Liver (tissue), 9 donors: ENCODE measurements around the gene TSPO. TPM values are rescaled to one million over a fixed set of nuclear protein-coding genes. Genes with fewer than 3 reads are reported as not detected.

Experiments used
- DNase-seq: peaks from one replicate; pipeline ENCODE4 v3.0.0-alpha.2; 2017; ENCODE audit warnings: low spot score
- H3K27ac ChIP-seq, 2 donors: one replicate each; pipeline ENCODE4 v1.7.0; 2013; ENCODE audit warnings: inconsistent platforms in 2 of 2, low read length in 2 of 2, control low read depth in 1 of 2, low read depth in 1 of 2, mild to moderate bottlenecking in 1 of 2
- H3K27me3 ChIP-seq, 4 donors: one replicate each; pipeline versions ENCODE4 v1.6.1 to v1.7.0; 2013; ENCODE audit warnings: low read length in 3 of 4, inconsistent platforms in 1 of 4, mild to moderate bottlenecking in 1 of 4, moderate library complexity in 1 of 4; ENCODE audit not compliant: control insufficient read depth in 4 of 4, insufficient read depth in 4 of 4
- H3K36me3 ChIP-seq, 4 donors: one replicate each; pipeline versions ENCODE4 v1.6.1 to v1.7.0; 2013; ENCODE audit warnings: low read length in 3 of 4, mild to moderate bottlenecking in 3 of 4, low read depth in 1 of 4, moderate library complexity in 1 of 4; ENCODE audit not compliant: control insufficient read depth in 4 of 4, insufficient read depth in 3 of 4
- H3K4me1 ChIP-seq, 4 donors: one replicate each; pipeline versions ENCODE4 v1.6.1 to v1.7.0; 2013; ENCODE audit warnings: low read length in 3 of 4, mild to moderate bottlenecking in 3 of 4, moderate library complexity in 1 of 4; ENCODE audit not compliant: control insufficient read depth in 4 of 4, insufficient read depth in 4 of 4
- H3K4me3 ChIP-seq, 3 donors: one replicate each; pipeline versions ENCODE4 v1.6.1 to v1.7.0; 2013; ENCODE audit warnings: low read length in 3 of 3, control low read depth in 1 of 3, low read depth in 1 of 3, mild to moderate bottlenecking in 1 of 3
- H3K9ac ChIP-seq, 2 donors: one replicate each; pipeline ENCODE4 v1.7.0; 2013; ENCODE audit warnings: low read length in 2 of 2, mild to moderate bottlenecking in 2 of 2, moderate library complexity in 2 of 2, control low read depth in 1 of 2, low read depth in 1 of 2
- H3K9me3 ChIP-seq, 4 donors: one replicate each; pipeline versions ENCODE4 v1.6.1 to v1.7.0; 2013; ENCODE audit warnings: low read length in 3 of 4; ENCODE audit not compliant: control insufficient read depth in 4 of 4
- ATF3 ChIP-seq: IDR thresholded peaks from 2 replicates; pipeline ENCODE4 v1.6.1; 2016; ENCODE audit warnings: antibody characterized with exemption
- CTCF ChIP-seq: fragments of 150-350 bp; IDR thresholded peaks from 2 replicates; pipeline ENCODE4 v1.5.1; 2017; ENCODE audit warnings: improper control_type of control experiment, low read depth, low read length; ENCODE audit not compliant: missing input control
- EGR1 ChIP-seq, 2 donors: IDR thresholded peaks; 2 replicates each; pipeline ENCODE4 v1.6.1; 2016 to 2018; ENCODE audit warnings: antibody characterized with exemption in 2 of 2, low read depth in 2 of 2
- FOXA1 ChIP-seq: IDR thresholded peaks from 2 replicates; pipeline ENCODE4 v1.6.1; 2016; ENCODE audit warnings: antibody characterized with exemption
- FOXA2 ChIP-seq: IDR thresholded peaks from 2 replicates; pipeline ENCODE4 v1.6.1; 2016; ENCODE audit warnings: antibody characterized with exemption
- GABPA ChIP-seq, 2 donors: IDR thresholded peaks in 1 of 2; conservative IDR thresholded peaks in 1 of 2; 2 replicates each; pipeline ENCODE4 v1.6.1; 2016; ENCODE audit warnings: antibody characterized with exemption in 2 of 2, mild to moderate bottlenecking in 1 of 2, moderate library complexity in 1 of 2
- HNF4A ChIP-seq, 2 donors: conservative IDR thresholded peaks; 2 replicates each; pipeline ENCODE4 v1.6.1; 2016; ENCODE audit warnings: antibody characterized with exemption in 2 of 2, mild to moderate bottlenecking in 2 of 2
- HNF4G ChIP-seq: IDR thresholded peaks from 2 replicates; pipeline ENCODE4 v1.6.1; 2016; ENCODE audit warnings: antibody characterized with exemption
- JUND ChIP-seq, 2 donors: IDR thresholded peaks; 2 replicates each; pipeline ENCODE4 v1.6.1; 2016; ENCODE audit warnings: antibody characterized with exemption in 2 of 2
- NR2F2 ChIP-seq: IDR thresholded peaks from 2 replicates; pipeline ENCODE4 v1.6.1; 2016; ENCODE audit warnings: antibody characterized with exemption
- RAD21 ChIP-seq, 2 donors: IDR thresholded peaks; 2 replicates each; pipeline ENCODE4 v1.6.1; 2016; ENCODE audit warnings: antibody characterized with exemption in 2 of 2, mild to moderate bottlenecking in 2 of 2
- REST ChIP-seq: IDR thresholded peaks from 2 replicates; pipeline ENCODE4 v1.6.1; 2016; ENCODE audit warnings: antibody characterized with exemption, mild to moderate bottlenecking
- RXRA ChIP-seq, 2 donors: IDR thresholded peaks; 2 replicates each; pipeline ENCODE4 v1.6.1; 2017 to 2018; ENCODE audit warnings: antibody characterized with exemption in 2 of 2, mild to moderate bottlenecking in 1 of 2
- SP1 ChIP-seq: IDR thresholded peaks from 2 replicates; pipeline ENCODE4 v1.6.1; 2018; ENCODE audit warnings: antibody characterized with exemption, mild to moderate bottlenecking
- TAF1 ChIP-seq: conservative IDR thresholded peaks from 2 replicates; pipeline ENCODE4 v1.6.1; 2016; ENCODE audit warnings: antibody characterized with exemption, mild to moderate bottlenecking
- YY1 ChIP-seq: IDR thresholded peaks from 2 replicates; pipeline ENCODE4 v1.6.1; 2016; ENCODE audit warnings: antibody characterized with exemption, mild to moderate bottlenecking
- WGBS: extraction: QIAGEN DNeasy Blood & Tissue Kit; methylation state at CpG from one replicate; pipeline ENCODE4 v1.1.7; 2013; 5-methylcytosine and 5-hydroxymethylcytosine counted together
- polyA plus RNA-seq, 2 donors: library from polyadenylated mRNA; stranded (reverse) in 1 of 2; unstranded in 1 of 2; fragments of 200-250 nt in 1 of 2; fragments of >200 nt in 1 of 2; fragmentation: Nextera tagmentation in 1 of 2; extraction: Ambion mirVana in 1 of 2; gene quantifications; one replicate each; pipeline versions ENCODE4 v1.2.1 to v1.2.3, GENCODE V29; 2013 to 2015
- total RNA-seq, 2 donors: library from RNA; depleted of rRNA; stranded (reverse); fragments of >200 nt; gene quantifications; one replicate each; pipeline ENCODE4 v1.2.3, GENCODE V29; 2014
- donor health status: healthy.
- donor health status: healthy.
- donor health status: healthy.
- donor health status: healthy.
- donor health status: healthy.

TSPO gene
- total and polyA plus RNA-seq, 4 donors, result 27.6 to 61.9 (median 40.2) TPM

GRCh38 chr22:43200555-43200954 is 49.2 kb downstream of the TSPO start:
- Histone ChIP-seq H3K27ac (no peak overlapping the region), H3K4me1 (no peaks in the 10 kb centered on the region), H3K4me3 (no peak overlapping the region), H3K27me3 (peaks cover 0 to 2% (median 0%) of the 10 kb centered on the region in 4 donors), H3K9ac (no peak overlapping the region), H3K9me3 (no peaks in the 10 kb centered on the region), H3K36me3 (no peaks in the 10 kb centered on the region)
- TF ChIP-seq TAF1, result no peak
- TF ChIP-seq GABPA (IDR thresholded peaks at IDR 0.05 in 1 of 2, conservative IDR thresholded peaks at IDR 0.05 in 1 of 2), result no peak
- no peak for TF ChIP-seq CTCF
- no peak for TF ChIP-seq REST
- TF ChIP-seq NR2F2, result no peak
- DNase-seq, result no peak
- WGBS, result 91% methylated on average over 13 of the region's 13 CpGs

DNA sequence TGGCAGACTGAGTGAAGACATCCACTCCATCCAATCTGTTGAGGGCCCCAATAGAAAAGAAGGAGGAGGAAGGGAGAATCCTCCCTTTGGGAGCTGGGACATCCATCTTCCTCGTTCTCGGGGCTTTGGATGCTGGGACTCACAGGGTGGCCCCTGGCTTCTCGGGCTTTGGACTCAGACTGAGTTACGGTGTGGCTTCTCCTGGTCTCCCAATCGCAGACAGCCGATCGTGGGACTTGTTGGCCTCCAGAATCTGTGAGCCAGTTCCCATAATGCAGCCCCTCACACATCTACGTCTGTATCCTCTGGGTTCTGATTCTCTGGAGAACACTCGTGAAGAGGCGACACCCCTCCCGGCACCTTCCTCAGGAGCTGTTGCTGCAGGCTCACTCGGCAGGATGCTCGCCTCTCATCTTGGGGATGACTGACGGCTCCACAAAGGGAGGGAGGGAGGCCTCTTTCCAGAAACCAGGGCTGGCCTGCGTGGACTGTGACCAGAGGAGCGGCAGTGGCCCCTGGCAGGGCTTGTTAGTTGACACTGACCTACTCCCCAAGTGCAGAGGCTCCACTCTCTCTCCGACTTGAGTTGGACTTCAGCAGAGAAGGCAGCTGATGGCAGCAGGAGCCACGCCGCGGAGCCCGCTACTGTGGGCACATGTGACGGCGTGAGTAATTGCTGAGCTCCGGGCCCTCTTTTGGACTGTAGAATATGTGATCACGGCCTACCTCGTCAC is 50.3 kb downstream of the TSPO start:
- H3K9me3 ChIP-seq, result no peaks in the 10 kb centered on the region
- H3K27me3 ChIP-seq, result no peaks in the 10 kb centered on the region
- H3K36me3 ChIP-seq, result no peaks in the 10 kb centered on the region
- H3K4me1 ChIP-seq, result no peaks in the 10 kb centered on the region
- H3K4me3 ChIP-seq, result no peak overlapping the region
- no peak overlapping the region for H3K27ac ChIP-seq
- H3K9ac ChIP-seq, result no peak overlapping the region
- 95% methylated on average over 26 of the region's 26 CpGs for WGBS
- no peak for DNase-seq
- TF ChIP-seq ATF3 (no peak), FOXA1 (no peak), RAD21 (IDR thresholded peaks at IDR 0.05) (no peak), NR2F2 (no peak), FOXA2 (no peak), EGR1 (IDR thresholded peaks at IDR 0.05; ENCODE audit: low read depth in 2 of 2) (no peak), SP1 (no peak), GABPA (IDR thresholded peaks at IDR 0.05 in 1 of 2, conservative IDR thresholded peaks at IDR 0.05 in 1 of 2) (no peak), JUND (IDR thresholded peaks at IDR 0.05) (no peak), HNF4G (no peak), RXRA (IDR thresholded peaks at IDR 0.05) (no peak), YY1 (no peak), REST (no peak), TAF1 (no peak), HNF4A (conservative IDR thresholded peaks at IDR 0.05) (no peak)
